ENCODE data around the gene SERAC1.

DNA sequence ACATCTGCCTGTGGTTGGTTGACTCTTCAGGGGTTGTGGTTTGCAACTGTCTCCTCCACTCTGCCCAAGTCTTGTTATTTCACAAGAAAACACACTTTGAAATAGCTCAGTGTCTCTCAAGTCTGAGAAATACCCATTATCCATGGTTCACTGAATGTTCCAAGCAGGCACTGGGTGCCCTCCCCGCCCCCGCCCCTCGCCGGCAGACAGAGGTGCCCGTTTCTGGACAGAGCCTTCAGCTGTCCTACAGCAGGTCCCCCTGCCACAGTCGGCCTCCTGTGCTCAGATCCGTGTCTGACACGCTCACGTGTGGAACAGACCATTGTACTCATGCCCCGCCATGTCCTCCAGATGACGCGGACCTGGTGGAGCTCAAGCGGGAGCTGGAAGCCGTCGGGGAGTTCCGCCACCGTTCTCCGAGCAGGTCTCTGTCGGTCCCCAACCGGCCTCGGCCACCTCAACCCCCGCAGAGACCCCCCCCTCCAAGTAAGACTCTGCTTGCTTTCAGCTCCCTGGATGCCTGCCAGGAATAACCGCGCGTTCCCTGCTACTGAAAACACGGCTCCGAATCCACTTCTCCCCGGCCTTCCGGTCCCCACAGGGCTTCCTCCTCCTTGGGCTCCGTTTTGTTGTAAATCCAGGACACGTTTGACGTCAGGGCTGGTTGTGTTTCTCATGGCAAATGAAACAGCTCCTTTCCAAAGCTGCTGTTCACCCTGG is 81.4 kb downstream of the SERAC1 start:
- TF ChIP-seq, protein P1, sequence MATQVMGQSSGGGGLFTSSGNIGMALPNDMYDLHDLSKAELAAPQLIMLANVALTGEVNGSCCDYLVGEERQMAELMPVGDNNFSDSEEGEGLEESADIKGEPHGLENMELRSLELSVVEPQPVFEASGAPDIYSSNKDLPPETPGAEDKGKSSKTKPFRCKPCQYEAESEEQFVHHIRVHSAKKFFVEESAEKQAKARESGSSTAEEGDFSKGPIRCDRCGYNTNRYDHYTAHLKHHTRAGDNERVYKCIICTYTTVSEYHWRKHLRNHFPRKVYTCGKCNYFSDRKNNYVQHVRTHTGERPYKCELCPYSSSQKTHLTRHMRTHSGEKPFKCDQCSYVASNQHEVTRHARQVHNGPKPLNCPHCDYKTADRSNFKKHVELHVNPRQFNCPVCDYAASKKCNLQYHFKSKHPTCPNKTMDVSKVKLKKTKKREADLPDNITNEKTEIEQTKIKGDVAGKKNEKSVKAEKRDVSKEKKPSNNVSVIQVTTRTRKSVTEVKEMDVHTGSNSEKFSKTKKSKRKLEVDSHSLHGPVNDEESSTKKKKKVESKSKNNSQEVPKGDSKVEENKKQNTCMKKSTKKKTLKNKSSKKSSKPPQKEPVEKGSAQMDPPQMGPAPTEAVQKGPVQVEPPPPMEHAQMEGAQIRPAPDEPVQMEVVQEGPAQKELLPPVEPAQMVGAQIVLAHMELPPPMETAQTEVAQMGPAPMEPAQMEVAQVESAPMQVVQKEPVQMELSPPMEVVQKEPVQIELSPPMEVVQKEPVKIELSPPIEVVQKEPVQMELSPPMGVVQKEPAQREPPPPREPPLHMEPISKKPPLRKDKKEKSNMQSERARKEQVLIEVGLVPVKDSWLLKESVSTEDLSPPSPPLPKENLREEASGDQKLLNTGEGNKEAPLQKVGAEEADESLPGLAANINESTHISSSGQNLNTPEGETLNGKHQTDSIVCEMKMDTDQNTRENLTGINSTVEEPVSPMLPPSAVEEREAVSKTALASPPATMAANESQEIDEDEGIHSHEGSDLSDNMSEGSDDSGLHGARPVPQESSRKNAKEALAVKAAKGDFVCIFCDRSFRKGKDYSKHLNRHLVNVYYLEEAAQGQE (IDR thresholded peaks at IDR 0.05; ENCODE audit: insufficient read depth in 1 of 2, low read depth in 2 of 2, low read length in 2 of 2): no peak
- no peak for TF ChIP-seq POLR2AphosphoS5 (IDR thresholded peaks at IDR 0.05; ENCODE audit: low read depth, low read length)

Measured in PFSK-1 (cell line).